ENCODE measurements around the gene PGAP6.
"Not testable (repeated sequence)": the region's sequence is repeated elsewhere in the genome, so short reads cannot be mapped to it uniquely, and the experiment has no call there.

PGAP6 gene

GRCh38 chr16:401468-402348 lies 19.9 kb upstream of the PGAP6 start, which contains the start of gene DECR2:
Gene DECR2, plus strand, starts transcription at chr16:401885. Its CDS starts 79 bp downstream, at chr16:401964.
- peak; percentile 95 to 97 for DNase-seq

DNA sequence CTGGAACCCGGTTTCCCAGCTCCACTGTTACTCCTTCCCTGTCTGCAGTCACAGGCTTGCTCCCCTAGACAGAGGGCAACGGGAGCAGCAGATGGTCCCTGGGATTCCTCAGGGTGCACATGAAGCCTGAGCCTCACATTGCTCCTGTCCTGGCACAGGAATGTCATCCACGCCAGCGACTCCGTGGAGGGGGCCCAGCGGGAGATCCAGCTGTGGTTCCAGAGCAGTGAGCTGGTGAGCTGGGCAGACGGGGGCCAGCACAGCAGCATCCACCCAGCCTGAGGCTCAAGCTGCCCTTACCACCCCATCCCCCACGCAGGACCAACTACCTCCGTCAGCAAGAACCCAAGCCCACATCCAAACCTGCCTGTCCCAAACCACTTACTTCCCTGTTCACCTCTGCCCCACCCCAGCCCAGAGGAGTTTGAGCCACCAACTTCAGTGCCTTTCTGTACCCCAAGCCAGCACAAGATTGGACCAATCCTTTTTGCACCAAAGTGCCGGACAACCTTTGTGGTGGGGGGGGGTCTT lies 18.3 kb upstream of the PGAP6 start:
- DNase-seq: no peak

- no peak for DNase-seq
These were observed 17.7 kb upstream of the PGAP6 start for GRCh38 chr16:399340-400019.

- no peak for DNase-seq
These were observed 17.0 kb upstream of the PGAP6 start for GRCh38 chr16:398561-399339.

DNA sequence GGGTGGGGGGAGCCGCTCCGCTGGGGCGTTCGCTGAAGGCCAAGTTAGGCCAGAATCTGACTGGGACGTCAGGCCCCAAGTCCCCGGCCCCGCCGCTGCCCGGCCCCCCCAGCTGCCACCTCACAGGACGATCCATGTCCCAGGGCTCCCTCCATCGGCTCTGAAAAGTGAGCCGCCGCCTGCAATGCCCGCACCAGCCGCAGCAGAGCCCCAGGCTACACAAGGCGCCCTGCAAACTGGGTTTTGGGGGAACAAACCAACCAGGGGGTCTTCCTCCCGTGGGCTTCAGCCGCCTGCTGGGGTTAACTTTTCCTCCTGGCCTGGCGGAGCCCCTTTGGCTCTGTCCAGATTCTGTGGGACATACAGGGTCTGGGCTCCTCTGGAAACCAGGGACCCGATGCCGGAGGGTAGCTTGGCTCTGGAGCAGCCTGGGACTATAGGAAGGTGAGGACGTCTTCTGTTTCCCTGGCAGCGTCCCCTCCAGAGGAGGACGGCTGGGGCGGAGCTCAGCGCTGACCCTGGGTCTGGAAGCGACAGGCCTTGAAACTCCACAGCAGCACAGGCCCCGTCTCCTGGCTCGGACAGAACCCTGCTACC lies 16.1 kb upstream of the PGAP6 start:
- DNase-seq: peak; percentile 25 to 43

- DNase-seq: no peak
These were observed 15.4 kb upstream of the PGAP6 start, which contains the start of gene NME4 for GRCh38 chr16:397135-397661. Gene NME4, plus strand, starts transcription at chr16:397199. Its CDS starts 24 bp downstream, at chr16:397223.

DNA sequence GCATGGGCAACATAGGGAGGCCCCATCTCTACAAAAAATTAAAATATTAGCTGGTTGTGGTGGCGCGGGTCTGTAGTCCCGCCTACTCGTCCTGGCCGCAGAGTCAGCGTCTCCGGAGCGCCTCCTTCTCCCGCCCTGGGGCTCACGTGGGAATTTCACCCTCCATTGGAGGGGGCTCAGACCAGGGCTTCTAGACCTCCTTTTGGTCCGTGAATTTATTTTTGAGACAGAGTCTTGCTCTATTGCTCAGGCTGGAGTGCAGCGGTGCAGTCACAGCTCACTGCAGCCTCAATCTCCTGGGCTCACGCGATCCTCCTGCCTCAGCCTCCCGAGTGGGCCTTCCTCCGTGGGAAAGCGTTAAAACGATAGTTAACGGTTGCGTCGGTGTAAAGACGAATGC lies 14.8 kb upstream of the PGAP6 start:
- DNase-seq: no peak

DNA sequence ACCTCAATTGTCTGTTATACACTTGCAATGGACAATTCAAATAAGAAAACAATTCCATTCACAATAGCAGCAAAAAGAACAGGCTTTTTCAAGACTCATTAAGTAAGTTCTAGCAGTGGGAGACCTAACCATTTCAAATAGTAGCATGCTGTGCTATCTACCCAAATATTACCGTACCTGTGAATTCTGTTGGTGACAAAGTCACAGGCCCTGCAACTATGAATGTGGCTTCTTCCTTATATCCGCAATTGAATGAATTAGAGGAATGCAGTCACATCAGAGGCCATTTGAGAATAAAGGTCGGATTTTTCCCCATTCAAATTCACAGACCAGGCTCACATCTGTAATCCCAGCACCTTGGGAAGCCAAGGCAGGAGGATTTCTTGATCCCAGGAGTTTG lies 14.4 kb upstream of the PGAP6 start:
- DNase-seq: no peak

DNA sequence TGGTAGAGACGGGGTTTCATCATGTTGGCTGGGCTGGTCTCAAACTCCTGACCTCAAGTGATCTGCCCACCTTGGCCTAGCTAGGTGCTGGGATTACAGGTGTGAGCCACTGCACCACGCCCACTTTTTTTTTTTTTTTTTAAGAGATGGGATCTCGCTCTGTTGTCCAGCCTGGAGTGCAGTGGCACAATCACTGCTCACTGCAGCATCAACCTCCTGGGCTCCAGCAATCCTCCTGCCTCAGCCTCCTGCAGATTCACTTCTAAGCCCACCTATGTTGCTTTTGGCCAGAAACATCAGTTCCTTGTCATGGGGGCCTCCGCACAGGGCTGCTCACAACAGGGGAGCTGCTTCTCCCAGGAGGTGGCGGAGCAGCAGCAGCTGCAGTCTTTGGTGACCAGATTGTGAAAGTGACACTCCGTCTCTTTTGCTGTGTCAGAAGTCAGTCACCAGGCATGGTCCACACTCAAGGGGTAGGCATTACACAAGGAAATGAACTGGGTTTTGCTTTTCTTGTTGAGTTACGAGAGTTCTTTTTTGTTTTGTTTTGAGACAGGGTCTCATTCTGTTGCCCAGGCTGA lies 10.8 kb upstream of the PGAP6 start:
- DNase-seq: peak in 1 of 2 donors; percentile 39

- DNase-seq: peak; percentile 75 to 80
These were observed 10.1 kb upstream of the PGAP6 start for GRCh38 chr16:391885-392335.

DNA sequence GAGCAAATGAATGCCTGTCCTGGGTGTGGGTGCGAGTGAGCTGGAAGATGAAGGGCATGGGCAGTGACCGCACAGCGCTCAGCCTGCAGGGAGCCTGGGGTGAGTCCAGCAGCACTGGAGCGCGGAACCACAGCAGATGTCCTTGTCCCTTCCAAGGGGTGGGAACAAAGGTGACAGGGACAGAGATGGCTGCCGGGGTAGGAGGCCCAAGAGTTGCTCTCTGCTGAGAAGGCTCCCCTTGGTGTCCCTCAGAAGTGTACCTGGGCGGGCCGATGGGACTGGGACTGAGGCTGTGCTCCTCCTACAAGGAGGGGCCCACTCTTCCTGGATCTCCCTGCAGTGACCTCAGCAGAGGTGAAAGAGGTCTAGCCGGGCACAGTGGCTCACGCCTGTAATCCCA lies 7.6 kb upstream of the PGAP6 start:
- no peak for DNase-seq

DNA sequence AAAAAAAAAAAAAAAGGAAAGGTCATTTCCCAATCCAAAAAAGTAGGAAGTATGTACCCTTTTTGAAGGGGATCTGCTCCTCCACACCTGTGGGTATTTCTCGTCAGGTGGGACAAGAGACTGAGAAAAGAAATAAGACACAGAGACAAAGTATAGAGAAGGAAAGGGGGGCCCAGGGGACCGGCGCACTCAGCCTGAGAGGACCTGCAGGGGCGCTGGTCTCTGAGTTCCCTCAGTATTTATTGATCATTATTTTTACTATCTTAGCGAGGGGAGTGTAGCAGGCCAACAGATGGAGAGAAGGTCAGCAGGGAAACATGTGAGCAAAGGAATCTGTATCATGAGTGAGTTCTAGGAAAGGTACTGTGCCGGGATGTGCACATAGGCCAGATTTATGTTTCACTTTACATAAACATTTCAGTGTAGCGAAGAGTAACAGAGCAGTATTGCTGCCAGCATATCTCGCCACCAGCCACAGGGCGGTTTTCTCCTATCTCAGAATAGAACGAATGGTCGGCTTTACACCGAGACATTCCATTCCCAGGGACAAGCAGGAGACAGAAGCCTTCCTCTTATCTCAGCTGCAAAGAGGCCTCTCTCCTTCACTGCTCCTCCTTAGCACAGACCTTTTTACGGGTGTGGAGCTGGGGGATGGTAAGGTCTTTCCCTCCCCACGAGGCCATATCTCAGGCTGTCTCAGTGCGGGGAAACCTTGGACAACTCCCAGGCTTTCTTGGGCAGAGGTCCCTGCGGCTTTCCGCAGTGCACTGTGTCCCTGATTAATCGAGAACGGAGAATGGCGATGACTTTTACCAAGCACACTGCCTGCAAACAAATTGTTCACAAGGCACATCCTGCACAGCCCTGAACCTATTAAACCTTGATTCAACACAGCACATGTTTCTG lies 6.2 kb upstream of the PGAP6 start:
- not testable (repeated sequence) for DNase-seq

DNA sequence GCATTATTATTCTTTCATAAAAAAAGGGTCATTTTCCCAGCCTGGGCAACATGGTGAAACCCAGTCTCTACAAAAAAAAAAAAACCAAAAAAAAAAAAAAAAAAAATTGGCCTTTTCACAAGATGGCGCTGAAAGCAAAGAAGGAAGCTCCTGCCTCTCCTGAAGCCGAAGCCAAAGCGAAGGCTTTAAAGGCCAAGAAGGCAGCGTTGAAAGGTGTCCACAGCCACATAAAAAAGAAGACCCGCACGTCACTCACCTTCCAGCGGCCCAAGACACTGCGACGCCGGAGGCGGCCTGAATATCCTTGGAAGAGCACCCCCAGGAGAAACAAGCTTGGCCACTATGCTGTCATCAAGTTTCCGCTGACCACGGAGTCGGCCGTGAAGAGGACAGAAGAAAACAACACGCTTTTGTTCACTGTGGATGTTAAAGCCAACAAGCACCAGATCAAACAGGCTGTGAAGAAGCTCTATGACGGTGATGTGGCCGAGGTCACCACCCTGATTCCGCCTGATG lies 4.9 kb upstream of the PGAP6 start:
- no peak for DNase-seq

DNA sequence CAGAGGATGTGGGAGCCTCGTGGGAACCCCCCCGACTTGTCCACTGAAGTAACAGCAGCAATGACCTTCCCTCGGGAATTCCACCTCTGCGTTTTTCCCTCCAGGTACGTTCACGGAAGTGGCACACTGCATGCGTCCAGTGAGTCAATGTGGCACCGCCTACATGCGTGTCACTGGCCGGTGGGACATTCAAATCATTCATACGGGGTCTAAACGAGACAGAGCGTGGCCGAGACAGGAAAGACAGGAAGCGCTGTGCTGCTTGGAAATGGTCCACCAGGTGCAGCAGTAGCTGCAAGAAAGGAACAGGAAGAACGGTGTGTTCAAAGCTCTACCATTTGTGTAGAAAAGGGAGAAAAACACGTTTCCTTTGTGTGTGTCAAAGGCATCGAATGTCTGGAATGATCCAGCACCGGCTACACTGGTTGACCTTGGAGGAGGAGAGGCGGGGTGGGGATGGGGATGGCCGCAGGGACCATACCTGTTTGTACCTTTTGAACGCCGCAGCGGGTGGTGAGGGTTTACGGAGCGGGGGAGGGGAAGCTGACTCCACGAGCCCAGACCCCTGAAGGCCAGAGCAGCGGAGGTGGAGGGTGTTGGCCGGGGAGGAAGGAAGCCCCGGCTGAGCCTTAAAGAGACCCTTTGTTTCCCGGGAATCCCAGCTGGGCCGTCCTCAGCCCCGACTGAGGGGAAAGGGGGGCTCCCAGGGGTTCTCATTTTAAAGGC lies 1.7 kb upstream of the PGAP6 start:
- peak; percentile 44 to 47 for DNase-seq

- DNase-seq: no peak
These were observed 578 bp downstream of the PGAP6 start for GRCh38 chr16:381012-381788.

- no peak for DNase-seq
These were observed 1.1 kb downstream of the PGAP6 start for GRCh38 chr16:380762-381011.

- DNase-seq: peak in 1 of 2 donors; percentile 46
These were observed 1.6 kb downstream of the PGAP6 start for GRCh38 chr16:379961-380761.

Measured in CD4-positive, alpha-beta T cell treated with Interleukin-4 for 1 hour (primary cell).